Brain microvascular endothelial cell (primary cell): ENCODE results near the gene KLHL25.

ENCODE experiments used
- DNase-seq: peaks from one replicate; pipeline ENCODE4 v3.0.0-alpha.2; 2020
- H3K27ac ChIP-seq: fragments of 250-450 bp; sonication (Bioruptor Pico); 2 replicates; pipeline ENCODE4 v1.5.1; 2020; ENCODE audit warnings: mild to moderate bottlenecking, moderate library complexity
- H3K27me3 ChIP-seq: fragments of 250-450 bp; sonication (Bioruptor Pico); replicated peaks from 2 replicates; pipeline ENCODE4 v1.5.1; 2020; ENCODE audit warnings: mild to moderate bottlenecking
- H3K36me3 ChIP-seq: fragments of 250-450 bp; sonication (Bioruptor Pico); replicated peaks from 2 replicates; pipeline ENCODE4 v1.5.1; 2020; ENCODE audit warnings: mild to moderate bottlenecking
- H3K4me3 ChIP-seq: 2 replicates; pipeline ENCODE4 v1.5.1; 2011; ENCODE audit warnings: low read depth, mild to moderate bottlenecking, control low read depth, low read length, moderate library complexity
- CTCF ChIP-seq: IDR thresholded peaks from 2 replicates; pipeline ENCODE4 v1.5.1; 2011; ENCODE audit warnings: low read depth, mild to moderate bottlenecking, moderate library complexity, low read length, control low read depth, inconsistent platforms; ENCODE audit errors: missing control alignments
- in situ Hi-C: cut with HindIII; loops from 2 replicates; pipeline ENCODE4 v1.10.0; 2017; ENCODE audit warnings: low sequenced_read_pairs, low pct_ligation_motif_present

The KLHL25 gene

DNA sequence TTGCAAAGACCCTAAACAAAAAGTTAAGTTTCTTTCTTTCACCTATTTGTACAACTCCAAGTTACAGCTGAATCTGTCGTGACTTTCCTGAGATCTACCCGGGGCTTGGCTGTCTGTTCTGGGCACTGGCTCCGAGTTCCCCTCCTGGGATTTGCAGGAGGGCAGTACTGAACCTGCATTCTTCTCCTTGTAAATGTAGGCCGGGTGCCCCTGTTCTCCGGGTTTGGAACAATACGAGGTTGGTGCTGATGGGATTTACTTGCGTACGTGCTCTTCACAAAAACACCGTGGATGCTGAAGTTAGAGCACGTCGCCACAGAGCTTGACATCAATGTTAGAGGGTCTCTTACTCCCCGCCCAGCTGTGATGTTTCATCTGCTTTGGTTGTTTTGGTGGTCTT lies 48.1 kb downstream of the KLHL25 start:
- H3K36me3 ChIP-seq, result peaks cover 39% of the 10 kb centered on the region
- in situ Hi-C loops, result no loop called here

DNA sequence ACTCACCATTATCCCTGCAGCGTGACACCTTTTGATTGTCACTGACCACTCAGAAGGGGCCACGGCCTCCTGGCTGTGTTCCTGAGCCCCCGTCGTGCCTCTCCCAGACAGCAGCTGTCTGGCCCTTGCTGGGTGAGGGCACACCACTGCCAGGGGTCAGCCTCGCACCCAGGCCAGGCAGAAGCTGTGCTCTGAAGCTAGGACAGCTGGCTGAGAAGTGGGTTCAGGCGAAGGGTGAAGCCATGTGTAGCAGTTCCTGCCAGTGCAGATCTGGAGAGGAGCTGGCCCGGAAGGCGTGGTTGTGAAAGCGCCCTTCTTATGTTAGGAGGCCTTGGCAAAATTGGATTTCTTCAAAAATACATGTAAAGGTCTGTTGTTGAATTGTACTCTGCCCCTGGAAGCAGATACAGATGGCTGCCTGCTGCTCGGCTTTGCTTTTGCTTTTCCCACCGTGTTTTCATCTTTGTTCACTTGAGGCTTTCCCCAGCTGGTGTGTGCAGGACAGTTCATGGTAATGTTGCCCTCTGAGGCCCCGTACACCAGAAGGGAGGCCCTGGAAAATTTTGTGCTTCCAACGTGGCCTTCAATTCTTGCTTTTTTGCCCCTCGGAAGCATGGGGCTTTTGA lies 49.1 kb downstream of the KLHL25 start:
- H3K27ac ChIP-seq, result no peak overlapping the region
- TF ChIP-seq CTCF, result no peak
- H3K36me3 ChIP-seq, result peaks cover 45% of the 10 kb centered on the region
- H3K4me3 ChIP-seq, result no peak overlapping the region
- no peak for DNase-seq
- in situ Hi-C loops, result no loop called here
- H3K27me3 ChIP-seq, result no peaks in the 10 kb centered on the region

More for the DNA sequence above, 48.1 kb downstream of the KLHL25 start:
- DNase-seq, result no peak
- no peak for TF ChIP-seq CTCF
- H3K4me3 ChIP-seq, result no peak overlapping the region
- H3K27ac ChIP-seq, result no peak overlapping the region
- no peaks in the 10 kb centered on the region for H3K27me3 ChIP-seq

DNA sequence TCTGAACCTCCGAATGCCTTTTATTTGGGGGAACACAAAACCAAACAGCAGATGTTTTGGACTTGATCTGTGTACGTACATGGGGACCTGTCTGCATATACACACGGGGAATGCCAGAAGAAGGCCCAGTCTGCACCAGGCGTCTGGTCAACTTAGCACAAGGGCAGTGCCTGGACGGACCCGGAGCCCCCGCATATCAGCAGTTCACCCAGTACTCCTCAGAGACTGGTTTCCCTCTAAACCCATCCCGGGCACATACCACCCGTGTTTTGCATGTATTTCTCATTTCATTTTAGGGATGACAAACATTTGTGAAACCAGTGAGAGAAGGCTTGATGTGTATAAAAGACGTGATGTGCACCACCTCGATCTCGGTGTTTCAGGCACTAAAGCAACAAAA lies 49.7 kb downstream of the KLHL25 start:
- no peak for DNase-seq
- Histone ChIP-seq H3K27me3 (no peaks in the 10 kb centered on the region), H3K4me3 (no peak overlapping the region), H3K36me3 (peaks cover 48% of the 10 kb centered on the region), H3K27ac (no peak overlapping the region)
- in situ Hi-C loops, result no loop called here
- no peak for TF ChIP-seq CTCF

DNA sequence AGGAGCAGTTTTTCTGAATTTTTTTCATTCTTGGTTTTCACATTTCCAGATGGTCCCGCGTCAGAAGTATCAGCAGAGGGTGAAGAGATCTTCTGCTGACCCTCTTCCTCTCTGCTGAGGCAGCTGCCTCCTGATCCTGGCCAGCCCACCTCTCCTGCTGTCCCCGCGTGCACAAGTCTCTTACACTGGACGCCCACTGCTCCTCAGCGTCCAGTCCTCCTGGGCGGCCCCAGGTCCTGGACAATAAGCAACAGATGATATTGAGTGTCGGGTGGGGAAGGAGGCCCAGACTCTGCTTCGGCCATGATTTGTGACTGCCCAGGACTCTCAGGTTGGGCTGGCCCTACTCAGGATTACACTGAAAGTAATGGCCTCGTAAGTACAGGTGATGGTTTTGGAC lies 50.1 kb downstream of the KLHL25 start:
- in situ Hi-C loops, result no loop called here
- TF ChIP-seq CTCF, result no peak
- Histone ChIP-seq H3K27ac (no peak overlapping the region), H3K27me3 (no peaks in the 10 kb centered on the region), H3K36me3 (peaks cover 48% of the 10 kb centered on the region), H3K4me3 (no peak overlapping the region)
- DNase-seq, result no peak

DNA sequence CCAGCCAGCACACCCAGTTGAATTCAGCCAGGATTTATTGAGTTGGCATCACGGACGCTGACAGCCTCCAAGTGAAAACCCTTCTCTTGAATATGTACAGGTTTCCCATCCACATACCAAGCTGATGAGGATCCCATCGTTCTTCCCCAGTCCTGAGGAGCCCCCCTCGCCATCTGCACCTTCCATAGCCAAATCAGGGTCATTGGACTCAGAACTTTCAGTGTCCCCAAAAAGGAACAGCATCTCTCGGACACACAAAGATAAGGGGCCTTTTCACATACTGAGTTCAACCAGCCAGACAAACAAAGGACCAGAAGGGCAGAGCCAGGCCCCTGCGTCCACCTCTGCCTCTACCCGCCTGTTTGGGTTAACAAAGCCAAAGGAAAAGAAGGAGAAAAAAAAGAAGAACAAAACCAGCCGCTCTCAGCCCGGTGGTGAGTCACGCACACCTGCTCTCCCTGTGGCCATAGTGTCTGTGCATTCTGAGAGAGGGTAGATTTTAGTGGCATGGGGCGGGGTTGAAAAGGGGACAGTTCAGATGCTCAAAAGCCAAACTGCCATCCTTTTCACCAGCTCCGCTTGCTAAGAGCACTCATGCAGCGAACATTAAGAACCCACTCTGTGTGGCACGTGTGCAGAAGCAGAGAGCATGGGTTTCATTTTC lies 51.2 kb downstream of the KLHL25 start:
- H3K27ac ChIP-seq, result no peak overlapping the region
- no peak for DNase-seq
- no peak for TF ChIP-seq CTCF
- H3K27me3 ChIP-seq, result no peaks in the 10 kb centered on the region
- in situ Hi-C loops, result no loop called here
- H3K4me3 ChIP-seq, result no peak overlapping the region
- H3K36me3 ChIP-seq, result peaks cover 52% of the 10 kb centered on the region

GRCh38 chr15:85742186-85742821 lies 52.4 kb downstream of the KLHL25 start:
- TF ChIP-seq CTCF, result no peak
- in situ Hi-C loops, result no loop called here
- Histone ChIP-seq H3K27ac (no peak overlapping the region), H3K27me3 (no peaks in the 10 kb centered on the region), H3K36me3 (peaks cover 52% of the 10 kb centered on the region), H3K4me3 (no peak overlapping the region)
- no peak for DNase-seq
